H9 (cell line): ENCODE results near the gene RAB11FIP4. TPM values are rescaled to one million over a fixed set of nuclear protein-coding genes. Genes with fewer than 3 reads are reported as not detected.

Experiments used
- DNase-seq: peaks from one replicate; pipeline ENCODE4 v3.0.0-alpha.2; 2017
- H2AFZ ChIP-seq: one replicate; pipeline ENCODE4 v1.6.1; 2013; ENCODE audit warnings: mild to moderate bottlenecking, low read length, control low read depth, moderate library complexity
- H2AK5ac ChIP-seq: 2 replicates; pipeline ENCODE4 v1.6.1; 2013; ENCODE audit warnings: low read length, control low read depth, mixed read lengths; ENCODE audit not compliant: insufficient read length
- H2BK120ac ChIP-seq: one replicate; pipeline ENCODE4 v1.6.1; 2013; ENCODE audit warnings: low read depth, mild to moderate bottlenecking, low read length, control low read depth, inconsistent platforms; ENCODE audit not compliant: poor library complexity, severe bottlenecking
- H2BK12ac ChIP-seq: 2 replicates; pipeline ENCODE4 v1.6.1; 2013; ENCODE audit warnings: low read length, control low read depth, mixed read lengths, low read depth; ENCODE audit not compliant: insufficient read length
- H2BK15ac ChIP-seq: 2 replicates; pipeline ENCODE4 v1.6.1; 2013; ENCODE audit warnings: low read depth, low read length, control low read depth
- H2BK20ac ChIP-seq: one replicate; pipeline ENCODE4 v1.6.1; 2013; ENCODE audit warnings: low read depth, mild to moderate bottlenecking, low read length, control low read depth, inconsistent platforms; ENCODE audit not compliant: poor library complexity, severe bottlenecking
- H2BK5ac ChIP-seq: 2 replicates; pipeline ENCODE4 v1.6.1; 2013; ENCODE audit warnings: low read length, control low read depth, mixed read lengths; ENCODE audit not compliant: insufficient read length
- H3K14ac ChIP-seq: 2 replicates; pipeline ENCODE4 v1.6.1; 2013; ENCODE audit warnings: low read length, control low read depth; ENCODE audit not compliant: insufficient read depth
- H3K18ac ChIP-seq: 2 replicates; pipeline ENCODE4 v1.6.1; 2013; ENCODE audit warnings: low read depth, mild to moderate bottlenecking, mixed read lengths, low read length, control low read depth; ENCODE audit not compliant: insufficient read length
- H3K23ac ChIP-seq: 2 replicates; pipeline ENCODE4 v1.6.1; 2013; ENCODE audit warnings: low read length, control low read depth, mixed read lengths, low read depth; ENCODE audit not compliant: insufficient read length
- H3K23me2 ChIP-seq: 2 replicates; pipeline ENCODE4 v1.6.1; 2013; ENCODE audit warnings: low read depth, mild to moderate bottlenecking, mixed read lengths, low read length, control low read depth; ENCODE audit not compliant: insufficient read length, poor library complexity, severe bottlenecking
- H3K27ac ChIP-seq: 2 replicates; pipeline ENCODE4 v1.5.1; 2013; ENCODE audit warnings: low read length, control low read depth, mixed read lengths, low read depth; ENCODE audit not compliant: insufficient read length
- H3K27me3 ChIP-seq: 2 replicates; pipeline ENCODE4 v1.6.1; 2013; ENCODE audit warnings: low read length, control low read depth, inconsistent platforms; ENCODE audit not compliant: insufficient read depth
- H3K4ac ChIP-seq: 2 replicates; pipeline ENCODE4 v1.6.1; 2013; ENCODE audit warnings: low read depth, mild to moderate bottlenecking, control low read depth, inconsistent platforms, low read length, moderate library complexity
- H3K4me1 ChIP-seq: 2 replicates; pipeline ENCODE4 v1.6.1; 2013; ENCODE audit warnings: low read length, control low read depth, inconsistent platforms; ENCODE audit not compliant: insufficient read depth
- H3K4me2 ChIP-seq: 2 replicates; pipeline ENCODE4 v1.6.1; 2013; ENCODE audit warnings: low read length, control low read depth, mixed read lengths; ENCODE audit not compliant: insufficient read length, insufficient read depth
- H3K56ac ChIP-seq: 2 replicates; pipeline ENCODE4 v1.6.1; 2013; ENCODE audit warnings: low read depth, mild to moderate bottlenecking, mixed read lengths, low read length, control low read depth; ENCODE audit not compliant: insufficient read length
- H3K79me1 ChIP-seq: 2 replicates; pipeline ENCODE4 v1.6.1; 2013; ENCODE audit warnings: low read depth, mild to moderate bottlenecking, moderate library complexity, low read length, control low read depth, inconsistent platforms; ENCODE audit not compliant: insufficient read depth, poor library complexity, severe bottlenecking
- H3K79me2 ChIP-seq: 2 replicates; pipeline ENCODE4 v1.6.1; 2013; ENCODE audit warnings: low read length, control low read depth, inconsistent platforms; ENCODE audit not compliant: insufficient read depth
- H3K9ac ChIP-seq: 2 replicates; pipeline ENCODE4 v1.6.1; 2013; ENCODE audit warnings: low read length, control low read depth, mixed read lengths; ENCODE audit not compliant: insufficient read length; ENCODE audit errors: extremely low read depth
- H3K9me3 ChIP-seq: one replicate; pipeline ENCODE4 v1.6.1; 2013; ENCODE audit warnings: low read depth, low read length, inconsistent platforms; ENCODE audit not compliant: control insufficient read depth
- H3T11ph ChIP-seq: one replicate; pipeline ENCODE4 v1.6.1; 2013; ENCODE audit warnings: mild to moderate bottlenecking, low read length, control low read depth, inconsistent platforms
- H4K20me1 ChIP-seq: one replicate; pipeline ENCODE4 v1.6.1; 2013; ENCODE audit not compliant: control insufficient read depth, insufficient read length, insufficient read depth
- H4K5ac ChIP-seq: 2 replicates; pipeline ENCODE4 v1.6.1; 2013; ENCODE audit warnings: low read depth, mild to moderate bottlenecking, mixed read lengths, low read length, control low read depth; ENCODE audit not compliant: insufficient read length
- H4K8ac ChIP-seq: replicated peaks from 2 replicates; pipeline ENCODE4 v1.6.1; 2013; ENCODE audit warnings: low read length, control low read depth, mixed read lengths, low read depth; ENCODE audit not compliant: insufficient read length
- H4K91ac ChIP-seq: 2 replicates; pipeline ENCODE4 v1.6.1; 2013; ENCODE audit warnings: low read depth, mild to moderate bottlenecking, moderate library complexity, mixed read lengths, low read length, control low read depth; ENCODE audit not compliant: insufficient read length
- H3K27ac Mint-ChIP-seq, 3 experiments: 2 replicates in 2 of 3; 3 replicates in 1 of 3; pipeline ENCODE4 v1.8.0; 2020 to 2021; ENCODE audit warnings: mixed read lengths in 3 of 3, mild to moderate bottlenecking in 1 of 3, moderate library complexity in 1 of 3
- H3K27me3 Mint-ChIP-seq: 2 replicates; pipeline ENCODE4 v1.8.0; 2021; ENCODE audit warnings: low read depth, mild to moderate bottlenecking, moderate library complexity, mixed read lengths
- H3K36me3 Mint-ChIP-seq, 3 experiments: 2 replicates in 2 of 3; 3 replicates in 1 of 3; pipeline ENCODE4 v1.8.0; 2020 to 2021; ENCODE audit warnings: low read depth in 3 of 3, mixed read lengths in 3 of 3; ENCODE audit not compliant: insufficient read depth in 1 of 3
- H3K4me1 Mint-ChIP-seq, 2 experiments: 2 replicates each; pipeline ENCODE4 v1.8.0; 2020; ENCODE audit warnings: mixed read lengths in 2 of 2
- H3K4me3 Mint-ChIP-seq, 2 experiments: 2 replicates in 1 of 2; 3 replicates in 1 of 2; pipeline ENCODE4 v1.8.0; 2020 to 2021; ENCODE audit warnings: mild to moderate bottlenecking in 2 of 2, mixed read lengths in 2 of 2, moderate library complexity in 1 of 2
- H3K9me3 Mint-ChIP-seq, 2 experiments: 2 replicates in 1 of 2; 3 replicates in 1 of 2; pipeline ENCODE4 v1.8.0; 2020; ENCODE audit warnings: mild to moderate bottlenecking in 2 of 2, mixed read lengths in 2 of 2, moderate library complexity in 1 of 2
- WGBS: extraction: QIAGEN DNeasy Blood & Tissue Kit; methylation state at CpG from one replicate; pipeline ENCODE4 v1.1.7; 2013; ENCODE audit warnings: missing lambda C conversion rate, low lambda C conversion rate, mixed read lengths; ENCODE audit not compliant: insufficient read length; ENCODE audit errors: extremely low coverage; 5-methylcytosine and 5-hydroxymethylcytosine counted together
- total RNA-seq: library from RNA; stranded (reverse); gene quantifications from 2 replicates; pipeline ENCODE4 v1.2.1, GENCODE V29; 2021
- TF ChIP-seq, protein P1 (sequence below): fragments of 200-600 bp; sonication (generic); conservative IDR thresholded peaks from 3 replicates; pipeline ENCODE4 v1.8.0; 2021; ENCODE audit warnings: antibody characterized with exemption, mild to moderate bottlenecking

Gene RAB11FIP4
- total RNA-seq, 1 experiment from 2014 or later, result 25.7 TPM

DNA sequence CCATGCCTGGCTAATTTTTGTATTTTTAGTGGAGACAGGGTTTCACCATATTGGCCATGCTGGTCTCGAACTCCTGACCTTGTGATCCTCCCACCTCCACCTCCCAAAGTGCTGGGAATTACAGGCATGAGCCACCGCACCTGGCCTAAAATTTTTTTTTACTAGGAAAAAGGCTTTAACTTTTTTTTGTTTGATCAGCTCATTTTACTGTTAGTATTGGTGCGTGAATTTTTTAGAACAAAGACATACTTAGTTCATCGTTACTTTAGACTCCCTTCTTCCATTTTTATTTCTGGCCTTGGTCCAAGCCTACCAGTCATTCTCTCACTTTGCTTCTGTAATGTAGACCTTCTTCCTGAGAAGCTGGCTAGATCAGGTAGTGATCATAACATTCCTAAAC lies 25.4 kb upstream of the RAB11FIP4 start:
- DNase-seq, result no peak
- Histone ChIP-seq H3K79me1 (no peaks in the 10 kb centered on the region), H3K23me2 (no peaks in the 10 kb centered on the region), H3K9me3 (no peaks in the 10 kb centered on the region), H3K79me2 (no peaks in the 10 kb centered on the region), H2BK120ac (no peak overlapping the region), H3K27me3 (no peaks in the 10 kb centered on the region), H4K91ac (no peak overlapping the region), H3K56ac (no peak overlapping the region), H3K18ac (no peak overlapping the region), H3K4me1 (no peaks in the 10 kb centered on the region), H3K14ac (no peak overlapping the region), H3K9ac (no peak overlapping the region), H3K27ac (no peak overlapping the region), H3K23ac (no peak overlapping the region), H2BK15ac (no peak overlapping the region), H2BK5ac (no peak overlapping the region), H4K5ac (no peak overlapping the region), H3K4me2 (no peak overlapping the region), H2AK5ac (no peak overlapping the region), H4K20me1 (no peaks in the 10 kb centered on the region), H2AFZ (no peak overlapping the region), H4K8ac (no peak overlapping the region), H3K4ac (no peak overlapping the region), H2BK20ac (no peak overlapping the region), H3T11ph (no peak overlapping the region), H2BK12ac (no peak overlapping the region)
- no CpG with 5 or more reads among the region's 4 CpGs for WGBS
- H3K27ac Mint-ChIP-seq, result no peak overlapping the region
- TF ChIP-seq, protein P1, sequence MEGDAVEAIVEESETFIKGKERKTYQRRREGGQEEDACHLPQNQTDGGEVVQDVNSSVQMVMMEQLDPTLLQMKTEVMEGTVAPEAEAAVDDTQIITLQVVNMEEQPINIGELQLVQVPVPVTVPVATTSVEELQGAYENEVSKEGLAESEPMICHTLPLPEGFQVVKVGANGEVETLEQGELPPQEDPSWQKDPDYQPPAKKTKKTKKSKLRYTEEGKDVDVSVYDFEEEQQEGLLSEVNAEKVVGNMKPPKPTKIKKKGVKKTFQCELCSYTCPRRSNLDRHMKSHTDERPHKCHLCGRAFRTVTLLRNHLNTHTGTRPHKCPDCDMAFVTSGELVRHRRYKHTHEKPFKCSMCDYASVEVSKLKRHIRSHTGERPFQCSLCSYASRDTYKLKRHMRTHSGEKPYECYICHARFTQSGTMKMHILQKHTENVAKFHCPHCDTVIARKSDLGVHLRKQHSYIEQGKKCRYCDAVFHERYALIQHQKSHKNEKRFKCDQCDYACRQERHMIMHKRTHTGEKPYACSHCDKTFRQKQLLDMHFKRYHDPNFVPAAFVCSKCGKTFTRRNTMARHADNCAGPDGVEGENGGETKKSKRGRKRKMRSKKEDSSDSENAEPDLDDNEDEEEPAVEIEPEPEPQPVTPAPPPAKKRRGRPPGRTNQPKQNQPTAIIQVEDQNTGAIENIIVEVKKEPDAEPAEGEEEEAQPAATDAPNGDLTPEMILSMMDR, result no peak
- H3K4me1 Mint-ChIP-seq, result peaks cover under 1 to 11% of the 10 kb centered on the region in 2 experiments; a peak in 2 of 4 replicates
- H3K27me3 Mint-ChIP-seq, result no peaks in the 10 kb centered on the region
- H3K4me3 Mint-ChIP-seq, result no peak overlapping the region
- no peaks in the 10 kb centered on the region for H3K9me3 Mint-ChIP-seq
- H3K36me3 Mint-ChIP-seq, result peaks cover under 1 to 18% (median 10%) of the 10 kb centered on the region in 3 experiments; a peak in 5 of 7 replicates
